ENCODE data around the gene CABLES2. TPM values are rescaled to one million over a fixed set of nuclear protein-coding genes. Genes with fewer than 3 reads are reported as not detected.

Gene CABLES2
- total and polyA plus RNA-seq, 2 of the 4 experiments (the other 2 are of a cell fraction), result 1.4 to 5.1 TPM

GRCh38 chr20:62376112-62377063 is 30.7 kb downstream of the CABLES2 start:
- Histone ChIP-seq H3K56ac (ENCODE audit: extremely low read depth, insufficient read depth, low read length) (no peak overlapping the region), H3K27ac (ENCODE audit: insufficient read depth, low read length) (no peak overlapping the region), H3K9ac (ENCODE audit: low read depth, low read length) (no peak overlapping the region), H2AK9ac (replicated peaks; ENCODE audit: low read depth, low read length, poor library complexity) (peak overlapping the region; percentile 17), H3K4me2 (ENCODE audit: low read depth, low read length) (no peak overlapping the region), H2BK20ac (ENCODE audit: low read depth, low read length) (peak overlapping the region; percentile 44; the same call in 1 of the 2 replicates), H4K20me1 (ENCODE audit: insufficient read depth, low read length) (no peaks in the 10 kb centered on the region), H3K27me3 (ENCODE audit: control insufficient read depth, insufficient read depth, low read length) (no peaks in the 10 kb centered on the region), H3K9me3 (ENCODE audit: control insufficient read depth, insufficient read depth, low read length) (no peaks in the 10 kb centered on the region), H2BK120ac (ENCODE audit: low read depth, low read length) (peak overlapping the region; percentile 57), H3K14ac (replicated peaks; ENCODE audit: low read depth, low read length) (no peak overlapping the region), H4K8ac (ENCODE audit: low read depth in 2 of 2, low read length in 2 of 2) (peak overlapping the region in 1 of 2 experiments; percentile 19; a peak in 1 of 4 replicates), H2AK5ac (ENCODE audit: low read depth, low read length) (0 out of 2 replicates have a peak overlapping the region, but pooled peaks have one; percentile 33), H2AFZ (replicated peaks; ENCODE audit: low read length, poor library complexity) (peak overlapping the region; percentile 26), H4K91ac (ENCODE audit: insufficient read depth, low read depth, low read length) (peak overlapping the region; percentile 61), H3K4me3 (ENCODE audit: insufficient read depth, low read depth, low read length) (no peak overlapping the region), H3K23ac (ENCODE audit: low read depth, low read length) (no peak overlapping the region), H3K79me1 (ENCODE audit: low read depth in 1 of 2, low read length in 2 of 2) (peaks cover 0 to 14% of the 10 kb centered on the region in 2 experiments; a peak in 2 of 4 replicates), H3K18ac (ENCODE audit: low read depth, low read length) (peak overlapping the region; percentile 12; the same call in 1 of the 2 replicates), H3K4me1 (ENCODE audit: control insufficient read depth, insufficient read depth, low read length) (peaks cover 30% of the 10 kb centered on the region), H3K9me1 (ENCODE audit: insufficient read depth, low read length) (peaks cover 7% of the 10 kb centered on the region; the same call in 1 of the 2 replicates), H3K4ac (ENCODE audit: low read depth, low read length) (peak overlapping the region; percentile 83; the same call in 1 of the 2 replicates), H2BK5ac (ENCODE audit: low read depth, low read length, poor library complexity, severe bottlenecking) (peak overlapping the region; percentile 37), H4K5ac (ENCODE audit: low read depth, low read length) (no peak overlapping the region), H2BK15ac (ENCODE audit: low read depth, low read length) (peak overlapping the region; percentile 37; the same call in 1 of the 3 replicates), H3K36me3 (ENCODE audit: control insufficient read depth, insufficient read depth, low read length) (no peaks in the 10 kb centered on the region)
- no TSS peak for BruUV-seq (replicated peaks)
- in situ Hi-C loops (cut with MboI; ENCODE audit: low sequenced_read_pairs), result loop anchor here (25.0 kb wide), 1 partner anchor 364 kb away; no protein-coding TSS in a partner anchor
- ATAC-seq (ENCODE audit: low read depth) (peak; percentile 27), DNase-seq (peak; percentile 32)
- ChIA-PET CTCF (interaction anchor here (1.5 kb wide), 1 partner anchor 76 kb away, joined by 6 read pairs; no protein-coding TSS in a partner anchor), POLR2A (ENCODE audit: unreplicated experiment) (no interaction called here)
- dilution Hi-C loops (cut with HindIII; ENCODE audit: low sequenced_read_pairs, unreplicated experiment), result loop anchor here (25.0 kb wide), 1 partner anchor 89 kb away; no protein-coding TSS in a partner anchor
- intact Hi-C loops (cut with micrococcal nuclease), result no loop called here
- 92% methylated on average over 4 of the region's 26 CpGs; no CpG with 5 or more reads in 1 of the 2 experiments for WGBS, 2 experiments (ENCODE audit: extremely low coverage in 2 of 2, insufficient read length in 1 of 2)
- TF ChIP-seq RFX5 (IDR thresholded peaks at IDR 0.05; ENCODE audit: low read depth, low read length) (no peak), MAZ (IDR thresholded peaks at IDR 0.05; ENCODE audit: borderline replicate concordance, low read depth, low read length) (no peak), USF2 (IDR thresholded peaks at IDR 0.05; ENCODE audit: low read depth, low read length) (no peak), SMC3 (IDR thresholded peaks at IDR 0.05; ENCODE audit: low read depth, low read length) (0 out of 2 replicates have a peak, but pooled peaks have one; percentile 26), CHD1 (IDR thresholded peaks at IDR 0.05; ENCODE audit: low read depth, low read length) (no peak), CEBPB (IDR thresholded peaks at IDR 0.05; ENCODE audit: low read depth, low read length) (no peak), MXI1 (IDR thresholded peaks at IDR 0.05; ENCODE audit: borderline replicate concordance, low read depth, low read length) (no peak), CTCF (conservative IDR thresholded peaks at IDR 0.05; ENCODE audit: low read depth, low read length) (peak; percentile 42), ELK1 (IDR thresholded peaks at IDR 0.05; ENCODE audit: borderline replicate concordance, low read depth, low read length) (no peak), RAD21 (IDR thresholded peaks at IDR 0.05; ENCODE audit: low read length) (peak; percentile 39), RCOR1 (IDR thresholded peaks at IDR 0.05; ENCODE audit: insufficient replicate concordance, low read length) (no peak)

All from IMR-90 (cell line).